Activated naive CD4-positive, alpha-beta T cell treated with Interleukin-2 at 50 U/mL for 16 hours (primary cell): Measurements from ENCODE around the gene RIPK4.
"Not testable (repeated sequence)": the region's sequence is repeated elsewhere in the genome, so short reads cannot be mapped to it uniquely, and the experiment has no call there.

Experiments
- DNase-seq: peaks from one replicate; pipeline ENCODE4 v3.0.0-alpha.2; 2020

The RIPK4 gene

DNA sequence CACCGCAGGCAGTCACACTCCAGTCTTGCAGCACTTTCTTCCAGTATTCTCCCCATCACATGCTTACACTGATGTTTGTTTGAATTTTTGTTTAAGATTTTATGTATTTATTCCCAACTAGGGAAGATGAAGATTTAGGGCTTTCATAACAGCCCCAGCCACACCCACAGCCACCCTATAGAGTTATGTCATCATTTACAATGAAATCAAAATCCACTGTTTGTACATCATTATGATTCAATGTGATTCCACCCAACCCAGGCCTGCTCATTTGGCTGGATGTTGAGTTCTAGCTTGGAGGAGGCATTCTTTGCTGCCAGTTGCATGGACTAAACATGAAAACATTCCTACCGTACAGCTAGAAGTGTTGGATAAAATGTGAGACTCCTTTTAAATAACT, 35.8 kb downstream of the RIPK4 start:
- no peak for DNase-seq

GRCh38 chr21:41730367-41730765, 36.5 kb downstream of the RIPK4 start:
- DNase-seq, result no peak

- DNase-seq, result no peak
Observed at GRCh38 chr21:41729701-41730366, 37.0 kb downstream of the RIPK4 start.

DNA sequence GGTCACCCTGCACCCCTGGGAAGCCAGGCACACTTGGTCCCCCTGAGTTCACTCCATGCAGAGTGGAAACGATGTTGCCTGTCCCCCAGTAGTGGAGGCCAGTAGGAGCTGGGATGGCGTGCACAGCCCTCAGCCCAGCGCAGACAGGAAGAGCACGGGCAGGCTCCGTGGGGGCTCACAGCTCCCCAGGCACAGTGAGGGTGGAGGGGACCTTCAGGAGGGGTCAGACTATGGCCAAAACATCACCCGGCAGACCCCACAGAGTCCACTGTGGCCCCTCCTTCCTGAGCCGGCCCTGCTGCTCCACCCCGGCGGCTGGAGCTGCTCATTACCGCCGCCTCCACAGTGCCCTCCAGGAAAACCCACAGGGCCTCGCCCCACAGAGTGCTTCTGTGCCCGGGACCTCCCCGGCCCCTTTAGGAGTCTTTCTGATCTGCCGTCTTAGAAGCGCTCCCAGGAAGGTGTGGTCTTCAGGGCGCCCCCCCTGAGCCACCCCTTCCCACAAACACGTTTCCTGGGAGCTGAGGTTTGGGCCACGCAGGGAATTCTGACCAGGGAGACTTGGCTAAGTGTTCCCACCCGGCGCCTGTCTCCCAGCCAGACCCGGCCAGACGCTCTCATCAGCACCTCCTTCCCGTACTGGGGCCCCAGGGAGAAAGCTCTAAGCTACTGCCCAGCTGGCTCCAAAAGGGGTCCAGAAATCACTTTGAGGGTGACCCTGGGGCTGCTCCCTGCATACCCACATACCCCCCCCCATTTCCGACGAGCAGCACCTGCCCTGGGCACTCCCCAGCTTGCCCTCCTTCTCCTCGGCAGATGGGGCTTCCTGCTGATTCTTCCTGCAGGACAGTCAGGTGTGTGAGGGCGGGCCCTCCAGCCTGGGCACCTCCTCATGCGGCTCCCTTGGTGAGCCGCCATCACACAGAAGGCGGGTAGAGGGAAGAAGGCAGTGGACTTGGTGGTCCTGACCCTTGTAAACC, 38.8 kb downstream of the RIPK4 start:
- no peak for DNase-seq

GRCh38 chr21:41726970-41727783, 39.7 kb downstream of the RIPK4 start:
- DNase-seq, result no peak

- DNase-seq, result no peak
Observed at GRCh38 chr21:41726630-41726969, 40.3 kb downstream of the RIPK4 start.

DNA sequence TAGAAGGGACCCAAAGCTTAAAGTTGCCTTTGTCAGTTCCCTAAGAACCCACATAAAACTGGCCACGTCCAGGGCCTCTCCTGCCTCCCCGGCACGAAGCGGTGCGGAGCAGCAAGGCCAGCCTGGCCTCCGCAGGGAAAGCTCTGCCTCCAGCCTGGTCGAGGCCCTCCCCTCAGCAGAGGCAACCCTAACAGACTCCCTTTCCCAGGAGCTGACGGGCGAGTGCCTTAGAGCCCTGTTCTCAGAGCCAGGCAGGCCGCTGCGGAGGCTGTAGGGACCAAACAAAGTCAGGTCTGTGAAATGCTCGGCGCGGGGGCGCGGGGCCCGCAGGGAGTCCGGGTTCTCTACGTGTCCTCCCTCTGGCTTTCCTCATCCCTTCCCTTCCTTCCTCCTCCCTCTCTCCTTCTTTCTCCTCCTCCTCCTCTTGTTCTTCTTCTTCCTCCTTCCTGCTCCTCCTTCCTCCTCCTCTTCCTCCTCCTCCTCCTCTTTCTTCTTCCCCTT, 40.7 kb downstream of the RIPK4 start:
- DNase-seq, result no peak

DNA sequence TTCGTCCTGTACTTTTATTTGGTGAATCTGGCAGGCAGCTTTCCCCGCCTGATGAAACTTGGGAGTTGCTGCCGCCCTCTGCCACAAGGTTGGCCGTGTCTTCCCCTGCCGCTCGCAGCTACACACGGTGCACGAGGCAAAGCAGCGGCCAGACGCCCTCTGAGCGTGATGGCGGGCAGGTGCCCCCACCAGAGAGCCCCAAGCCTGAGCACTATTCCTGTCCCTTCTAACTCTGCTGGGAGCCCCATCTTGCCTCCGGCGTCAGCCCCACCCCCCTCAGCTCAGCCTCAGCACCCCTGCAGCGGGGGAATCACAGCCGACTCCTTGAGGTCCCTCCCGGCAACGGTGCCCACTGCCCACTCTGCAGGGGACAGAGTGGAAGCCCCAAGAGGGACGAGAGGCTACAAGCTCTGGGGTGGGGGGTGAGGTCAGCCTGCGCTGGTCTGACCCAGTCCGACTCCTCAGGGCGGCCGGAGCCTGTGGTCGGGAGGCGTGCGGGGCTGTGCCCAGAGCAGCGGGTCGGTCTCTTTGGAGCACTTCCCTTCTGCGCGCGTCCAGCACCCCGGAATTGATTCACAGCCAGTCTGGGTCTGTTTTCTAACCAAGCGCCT, 41.3 kb downstream of the RIPK4 start:
- DNase-seq, result no peak

DNA sequence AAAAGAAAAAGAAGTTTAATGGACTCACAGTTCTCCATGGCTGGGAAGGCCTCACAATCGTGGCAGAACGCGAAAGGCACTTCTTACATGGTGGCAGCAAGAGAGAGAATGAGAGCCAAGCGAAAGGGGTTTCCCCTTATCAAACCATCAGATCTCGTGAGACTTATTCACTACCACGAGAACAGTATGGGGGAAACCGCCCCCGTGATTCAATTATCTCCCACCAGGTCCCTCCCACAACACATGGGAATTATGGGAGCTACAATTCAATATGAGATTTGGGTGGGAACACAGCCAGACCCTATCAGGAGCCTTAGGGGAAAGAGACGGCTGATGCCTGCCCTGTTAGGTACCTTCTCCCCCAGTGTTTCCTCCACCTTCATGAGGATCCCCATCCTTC, 43.0 kb downstream of the RIPK4 start:
- not testable (repeated sequence) for DNase-seq

DNA sequence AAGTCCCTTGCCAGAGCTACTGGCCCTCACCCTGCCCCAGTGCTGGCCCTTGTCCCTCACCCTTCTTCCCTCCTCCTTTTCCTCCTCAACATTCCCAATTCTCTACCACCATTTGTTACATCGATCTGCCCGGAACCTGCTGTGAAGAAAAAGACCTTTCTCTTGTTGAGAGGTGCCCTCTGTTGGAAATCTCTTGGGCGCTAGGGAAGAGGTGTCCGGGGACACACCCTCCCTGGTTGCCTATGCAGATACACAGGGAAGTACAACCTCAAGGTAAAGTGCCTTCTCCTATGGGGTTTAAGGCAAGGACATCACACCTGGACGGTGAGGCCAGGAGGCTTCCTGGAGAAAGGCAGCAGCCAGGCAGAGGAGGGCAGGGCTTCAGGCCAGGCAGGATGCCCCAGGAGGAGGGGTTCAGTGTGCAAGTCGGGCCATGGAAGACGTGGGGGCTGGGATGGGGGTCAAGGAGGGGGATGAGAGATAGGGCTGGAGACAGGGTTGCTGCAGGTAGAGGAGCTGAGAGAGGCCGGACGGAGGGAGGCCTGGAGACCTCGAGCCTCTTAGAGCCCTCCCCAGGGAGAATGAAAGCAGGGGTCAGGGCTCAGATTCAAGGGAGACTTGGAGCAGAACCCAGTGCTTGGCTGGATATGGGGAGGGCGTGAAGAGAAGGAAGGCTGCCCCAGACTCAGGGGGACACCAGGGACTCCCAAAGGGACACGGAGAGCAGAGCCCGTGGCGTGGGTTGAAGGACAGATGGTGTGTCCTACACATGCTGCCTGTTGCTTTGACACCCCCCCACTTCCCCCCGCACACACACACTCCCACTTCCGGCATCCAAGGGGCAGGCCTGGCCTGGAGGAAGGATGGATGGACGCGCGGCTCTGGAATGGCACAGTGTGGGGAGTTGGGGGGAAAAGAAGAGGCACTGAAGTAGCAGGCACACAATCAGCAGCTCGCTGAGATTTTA, 44.5 kb downstream of the RIPK4 start:
- DNase-seq, result no peak

DNA sequence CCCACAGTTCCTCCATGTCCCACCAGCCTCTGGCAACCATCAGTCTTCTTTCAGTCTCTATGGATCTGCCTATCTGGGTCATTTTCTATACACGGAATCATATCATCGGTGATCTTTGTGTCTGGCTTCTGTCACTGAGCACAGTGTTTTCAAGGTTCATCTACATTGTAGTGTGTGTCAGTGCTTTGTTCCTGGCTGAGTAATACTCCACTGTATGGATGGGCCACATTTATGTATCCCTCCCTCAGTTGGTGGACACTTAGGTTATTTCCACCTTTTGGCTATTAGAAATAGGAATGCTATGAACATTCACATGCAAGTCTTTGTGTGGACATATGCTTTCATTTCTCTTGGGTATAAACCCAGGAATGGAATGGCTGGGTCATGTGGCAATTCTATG, 46.6 kb downstream of the RIPK4 start:
- DNase-seq, result no peak

DNA sequence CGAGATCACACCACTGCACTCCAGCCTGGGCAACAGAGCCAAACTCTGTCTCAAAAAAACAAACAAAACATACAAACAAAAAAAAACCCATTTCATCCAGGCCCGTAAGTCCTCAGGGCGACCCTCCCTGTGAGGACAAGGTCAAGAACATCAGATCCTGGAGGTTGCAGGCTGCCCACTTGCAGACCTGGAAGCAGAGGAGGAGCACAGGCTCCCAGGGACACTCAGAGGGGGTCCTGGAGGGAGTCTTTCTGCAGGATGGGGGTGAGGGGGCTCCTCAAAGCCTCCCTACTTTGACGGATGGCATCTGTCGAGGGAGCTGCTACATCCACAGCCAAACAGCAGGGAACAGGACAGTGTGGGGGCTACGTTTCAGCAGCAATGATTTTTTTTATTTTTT, 47.2 kb downstream of the RIPK4 start:
- no peak for DNase-seq

GRCh38 chr21:41717573-41718330, 49.1 kb downstream of the RIPK4 start:
- no peak for DNase-seq

DNA sequence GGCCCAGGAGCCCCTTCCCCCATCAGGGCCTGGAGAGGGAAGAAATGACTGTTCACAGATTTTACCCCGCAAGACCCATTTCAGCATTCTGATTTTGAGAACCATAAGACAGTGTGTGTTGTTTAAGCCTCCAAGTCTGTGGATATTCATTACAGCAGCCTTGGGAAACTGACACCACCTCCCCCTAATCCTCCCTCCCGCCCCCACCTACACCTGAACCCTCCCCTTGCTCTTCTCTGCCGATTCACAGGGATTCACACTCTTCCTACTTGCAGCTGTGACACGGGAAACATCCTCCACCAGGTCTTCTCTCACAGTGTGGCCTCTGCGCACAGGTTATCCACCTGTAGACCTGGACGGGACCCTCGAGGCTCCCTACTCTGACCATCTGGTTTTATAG, 50.1 kb downstream of the RIPK4 start:
- DNase-seq, result no peak

DNA sequence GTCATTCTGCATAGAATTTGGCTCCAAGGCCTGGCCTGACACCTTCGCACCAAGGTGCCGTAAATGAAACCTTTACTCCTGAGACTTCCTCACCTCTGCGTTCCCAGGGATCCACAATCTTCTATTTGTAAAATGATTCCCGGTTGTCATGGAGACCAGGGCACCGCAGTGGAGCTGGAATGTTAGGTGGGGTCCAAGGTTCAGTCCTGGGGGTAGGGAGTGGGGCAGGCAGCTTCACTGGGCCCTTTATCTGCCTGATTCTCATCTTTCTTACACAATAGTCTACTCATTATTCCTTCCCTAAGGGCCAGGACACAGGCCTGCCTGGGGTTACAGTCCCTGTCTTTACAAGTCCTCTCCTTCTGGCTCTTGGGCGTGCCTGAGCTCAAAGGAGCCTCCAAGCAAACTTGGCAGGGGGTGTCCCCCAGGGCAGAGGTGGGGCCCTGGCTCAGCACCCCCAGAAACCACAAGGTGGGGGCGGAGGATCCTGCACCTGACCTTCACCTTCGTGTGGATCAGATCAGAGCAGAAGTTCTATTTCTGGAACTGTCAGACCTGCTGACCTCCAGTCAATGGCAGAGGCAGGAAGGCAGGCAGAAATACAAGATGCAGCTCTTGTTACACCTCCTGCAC, 51.1 kb downstream of the RIPK4 start:
- DNase-seq, result no peak

- not testable (repeated sequence) for DNase-seq
Observed at GRCh38 chr21:41714299-41714865, 52.5 kb downstream of the RIPK4 start.

DNA sequence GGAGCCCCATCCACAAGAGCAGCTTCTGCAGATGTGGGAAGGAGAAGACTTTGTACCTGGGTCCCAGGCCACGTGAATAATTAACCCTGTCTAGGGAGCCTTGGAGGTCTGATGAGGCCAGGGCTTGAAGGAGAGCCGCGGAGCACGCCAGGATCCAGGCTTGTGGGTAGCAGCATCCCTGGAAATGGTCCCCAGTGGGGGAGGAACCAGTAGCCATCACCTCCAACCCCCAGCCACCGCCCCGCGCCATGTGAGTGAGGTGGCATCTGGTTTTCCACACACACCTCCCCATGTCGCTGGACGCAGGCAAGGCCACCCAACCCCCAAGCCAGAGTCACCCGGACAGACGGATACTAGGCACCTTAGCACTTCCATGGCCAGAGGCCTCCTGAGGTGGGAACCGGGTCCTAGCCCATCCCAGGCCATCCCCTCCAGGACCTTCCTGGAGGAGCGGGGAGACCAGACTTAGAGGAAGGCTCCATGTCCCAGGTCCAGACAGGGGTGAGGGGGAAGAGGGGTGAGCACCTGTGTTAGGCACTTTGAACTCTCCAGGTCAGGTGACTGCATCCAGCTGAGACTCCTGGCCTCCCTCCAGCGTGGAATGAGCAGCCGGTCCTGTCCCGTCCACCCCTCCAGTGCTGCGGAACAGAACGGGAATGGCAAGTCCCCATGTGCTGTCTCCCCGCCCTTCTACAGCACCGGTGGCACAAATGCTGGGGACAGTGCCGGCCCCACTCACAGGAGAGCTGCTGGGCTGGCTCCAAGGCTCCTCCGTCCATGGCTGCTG, 53.2 kb downstream of the RIPK4 start:
- DNase-seq, result no peak

DNA sequence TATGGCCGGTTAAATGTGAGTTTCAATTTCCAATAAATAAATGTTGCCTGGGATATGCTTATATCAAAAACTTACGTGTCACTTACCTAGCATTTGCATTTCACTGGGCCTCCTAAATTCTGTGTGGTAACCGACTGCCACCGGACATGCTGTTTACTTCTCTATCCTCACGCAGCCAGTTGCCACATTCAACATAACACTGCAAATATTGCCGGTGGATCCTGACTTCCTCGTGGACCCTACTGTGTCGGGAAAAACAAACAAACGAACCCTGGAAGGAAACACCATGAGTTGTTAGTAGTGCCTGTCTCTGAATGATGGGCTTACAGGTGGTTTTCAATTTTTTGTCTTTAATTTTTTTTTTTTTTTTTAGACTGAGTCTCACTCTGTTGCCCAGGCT, 54.1 kb downstream of the RIPK4 start:
- no peak for DNase-seq

- DNase-seq, result no peak
Observed at GRCh38 chr21:41712201-41712600, 54.7 kb downstream of the RIPK4 start.
